ENCODE results near the gene MICAL2. TPM values are rescaled to one million over a fixed set of nuclear protein-coding genes. Genes with fewer than 3 reads are reported as not detected.

MICAL2 gene
- total RNA-seq, 1 donor from 2014 or later = 104 TPM

DNA sequence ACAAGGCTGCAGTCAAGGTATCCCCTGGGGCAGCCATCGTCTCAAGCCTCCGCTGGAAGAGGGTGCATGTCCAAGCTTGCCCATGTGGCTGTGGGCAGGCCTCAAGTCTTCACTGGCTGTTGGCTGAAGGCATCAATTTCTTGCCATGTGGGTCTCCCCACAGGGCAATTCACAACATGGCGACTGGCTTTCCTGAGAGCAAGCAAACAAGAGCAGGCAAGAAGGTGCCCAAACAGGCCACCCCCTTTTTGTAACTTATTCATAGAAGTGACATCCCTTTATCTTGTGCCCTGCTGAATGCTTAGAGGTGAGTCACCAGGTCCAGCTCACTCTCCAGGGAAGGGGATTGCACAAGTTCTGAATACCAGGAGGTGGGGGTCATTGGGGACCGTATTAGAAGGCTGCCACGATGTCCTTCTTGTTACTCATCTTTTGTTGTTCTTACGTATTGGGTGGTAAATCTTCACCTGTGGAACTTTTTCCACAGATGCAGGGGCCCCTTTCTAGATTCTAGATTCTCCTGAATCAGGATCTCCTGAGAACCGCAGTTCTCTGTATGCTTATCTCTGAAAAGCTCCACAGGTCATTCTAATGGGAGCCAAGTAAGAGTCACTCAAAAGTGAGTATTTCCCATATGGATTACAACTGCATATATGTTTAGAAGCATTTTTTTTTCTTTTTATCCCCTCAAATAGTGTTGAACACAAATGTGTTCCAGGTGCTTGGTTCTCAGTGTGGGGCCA, 44.2 kb upstream of the MICAL2 start:
- H3K4me3 ChIP-seq (ENCODE audit: low read depth, low read length) = no peak overlapping the region
- peak; percentile 99 for DNase-seq (ENCODE audit: low read depth)
- TF ChIP-seq, protein P1, sequence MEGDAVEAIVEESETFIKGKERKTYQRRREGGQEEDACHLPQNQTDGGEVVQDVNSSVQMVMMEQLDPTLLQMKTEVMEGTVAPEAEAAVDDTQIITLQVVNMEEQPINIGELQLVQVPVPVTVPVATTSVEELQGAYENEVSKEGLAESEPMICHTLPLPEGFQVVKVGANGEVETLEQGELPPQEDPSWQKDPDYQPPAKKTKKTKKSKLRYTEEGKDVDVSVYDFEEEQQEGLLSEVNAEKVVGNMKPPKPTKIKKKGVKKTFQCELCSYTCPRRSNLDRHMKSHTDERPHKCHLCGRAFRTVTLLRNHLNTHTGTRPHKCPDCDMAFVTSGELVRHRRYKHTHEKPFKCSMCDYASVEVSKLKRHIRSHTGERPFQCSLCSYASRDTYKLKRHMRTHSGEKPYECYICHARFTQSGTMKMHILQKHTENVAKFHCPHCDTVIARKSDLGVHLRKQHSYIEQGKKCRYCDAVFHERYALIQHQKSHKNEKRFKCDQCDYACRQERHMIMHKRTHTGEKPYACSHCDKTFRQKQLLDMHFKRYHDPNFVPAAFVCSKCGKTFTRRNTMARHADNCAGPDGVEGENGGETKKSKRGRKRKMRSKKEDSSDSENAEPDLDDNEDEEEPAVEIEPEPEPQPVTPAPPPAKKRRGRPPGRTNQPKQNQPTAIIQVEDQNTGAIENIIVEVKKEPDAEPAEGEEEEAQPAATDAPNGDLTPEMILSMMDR (conservative IDR thresholded peaks at IDR 0.05; ENCODE audit: low read depth, low read length) = no peak

DNA sequence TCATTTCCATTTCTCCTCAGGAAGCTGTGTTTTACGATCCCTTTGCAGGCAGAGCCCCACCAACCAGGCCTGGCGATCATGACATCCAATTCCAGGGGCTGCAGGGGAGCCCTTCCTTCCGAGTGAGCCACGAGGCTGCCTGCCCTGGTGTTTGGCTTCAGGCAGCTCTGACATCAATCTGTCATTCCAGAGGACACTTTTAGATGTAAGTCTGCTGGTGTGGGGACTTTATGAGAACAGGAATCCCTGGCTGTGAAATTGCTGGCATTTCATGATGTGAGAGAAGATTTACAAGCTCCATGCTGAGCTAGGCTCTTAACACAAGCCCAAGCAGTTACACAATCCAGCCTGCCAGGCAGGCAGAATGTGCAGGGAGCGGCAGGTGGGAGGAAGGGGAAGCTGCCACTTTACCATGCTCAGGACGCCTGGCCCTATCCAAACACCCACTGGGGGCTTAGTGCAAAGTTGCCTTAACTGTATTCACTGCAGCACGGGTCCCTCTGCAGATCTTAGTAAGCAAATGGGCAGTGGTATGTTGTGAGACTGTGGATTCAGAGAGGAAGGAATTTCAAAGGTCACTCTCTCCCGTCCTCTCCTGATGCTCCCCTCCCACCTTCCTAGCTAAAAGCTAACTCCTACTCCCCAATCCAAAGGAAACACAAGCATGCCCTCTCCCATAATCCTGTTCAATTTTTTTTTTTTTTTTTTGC, 43.4 kb upstream of the MICAL2 start:
- TF ChIP-seq, protein P1 (conservative IDR thresholded peaks at IDR 0.05; ENCODE audit: low read depth, low read length) = no peak
- H3K4me3 ChIP-seq (ENCODE audit: low read depth, low read length) = no peak overlapping the region
- DNase-seq (ENCODE audit: low read depth) = no peak

DNA sequence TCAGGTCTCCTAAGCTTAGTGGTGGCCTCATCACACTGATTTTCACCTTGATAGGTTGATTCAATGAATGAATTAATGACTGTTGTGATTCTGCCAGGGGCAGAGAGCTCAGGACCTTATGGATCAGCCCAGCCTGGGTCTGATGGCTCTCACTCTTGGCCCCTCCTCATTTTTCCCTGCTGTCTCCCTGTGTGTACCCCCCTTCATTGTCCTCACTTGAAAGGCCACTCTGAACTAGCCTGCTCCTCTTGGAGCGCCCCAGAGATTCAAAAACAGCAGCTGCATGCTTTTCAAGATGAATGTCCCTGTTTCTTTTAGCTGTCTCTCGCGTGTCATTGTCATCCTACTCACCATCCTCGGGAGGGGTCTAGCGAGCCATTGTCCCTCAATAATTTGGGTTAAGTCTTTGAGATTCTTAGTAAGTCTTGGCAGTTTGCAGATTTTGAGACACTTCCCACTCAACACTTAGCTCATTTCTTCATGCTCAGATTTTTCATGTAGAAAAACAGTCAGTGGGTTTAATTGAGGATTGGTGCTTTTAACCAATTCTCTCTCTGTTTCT, 42.5 kb upstream of the MICAL2 start:
- TF ChIP-seq, protein P1 (conservative IDR thresholded peaks at IDR 0.05; ENCODE audit: low read depth, low read length) = no peak

DNA sequence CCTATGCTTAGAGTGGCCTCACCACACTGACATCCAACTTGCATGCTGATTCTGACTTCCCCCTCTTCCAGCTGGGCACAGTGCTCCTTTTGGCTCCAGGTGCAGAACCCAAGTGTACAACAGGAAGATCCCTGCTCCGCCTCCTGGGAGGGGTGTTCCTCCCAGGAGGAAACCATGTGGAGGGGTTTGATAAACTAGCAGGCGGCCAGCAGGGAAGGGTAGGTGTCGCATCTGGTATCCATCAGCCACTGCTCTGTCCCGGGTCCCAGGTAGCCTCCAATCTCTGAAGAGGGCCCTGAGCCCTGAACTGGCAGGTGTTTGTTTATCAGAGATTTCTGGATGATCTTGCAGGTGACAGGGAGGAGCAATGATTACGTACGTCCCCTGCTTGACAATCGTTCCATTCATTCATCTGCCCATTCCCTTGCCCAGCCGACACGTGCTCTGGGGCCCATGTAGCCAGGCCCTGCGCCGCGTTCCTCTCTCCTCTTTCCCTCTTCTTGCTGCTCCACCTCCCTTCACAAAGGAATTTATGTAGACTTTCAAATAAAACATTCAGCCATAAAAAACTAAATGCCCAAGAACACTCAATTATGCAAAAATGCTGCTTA, 41.2 kb upstream of the MICAL2 start:
- H3K4me3 ChIP-seq (ENCODE audit: low read depth, low read length) = no peak overlapping the region
- TF ChIP-seq, protein P1 (conservative IDR thresholded peaks at IDR 0.05; ENCODE audit: low read depth, low read length) = no peak
- DNase-seq (ENCODE audit: low read depth) = no peak

More for the DNA sequence above, 42.5 kb upstream of the MICAL2 start:
- DNase-seq (ENCODE audit: low read depth) = no peak
- H3K4me3 ChIP-seq (ENCODE audit: low read depth, low read length) = no peak overlapping the region

DNA sequence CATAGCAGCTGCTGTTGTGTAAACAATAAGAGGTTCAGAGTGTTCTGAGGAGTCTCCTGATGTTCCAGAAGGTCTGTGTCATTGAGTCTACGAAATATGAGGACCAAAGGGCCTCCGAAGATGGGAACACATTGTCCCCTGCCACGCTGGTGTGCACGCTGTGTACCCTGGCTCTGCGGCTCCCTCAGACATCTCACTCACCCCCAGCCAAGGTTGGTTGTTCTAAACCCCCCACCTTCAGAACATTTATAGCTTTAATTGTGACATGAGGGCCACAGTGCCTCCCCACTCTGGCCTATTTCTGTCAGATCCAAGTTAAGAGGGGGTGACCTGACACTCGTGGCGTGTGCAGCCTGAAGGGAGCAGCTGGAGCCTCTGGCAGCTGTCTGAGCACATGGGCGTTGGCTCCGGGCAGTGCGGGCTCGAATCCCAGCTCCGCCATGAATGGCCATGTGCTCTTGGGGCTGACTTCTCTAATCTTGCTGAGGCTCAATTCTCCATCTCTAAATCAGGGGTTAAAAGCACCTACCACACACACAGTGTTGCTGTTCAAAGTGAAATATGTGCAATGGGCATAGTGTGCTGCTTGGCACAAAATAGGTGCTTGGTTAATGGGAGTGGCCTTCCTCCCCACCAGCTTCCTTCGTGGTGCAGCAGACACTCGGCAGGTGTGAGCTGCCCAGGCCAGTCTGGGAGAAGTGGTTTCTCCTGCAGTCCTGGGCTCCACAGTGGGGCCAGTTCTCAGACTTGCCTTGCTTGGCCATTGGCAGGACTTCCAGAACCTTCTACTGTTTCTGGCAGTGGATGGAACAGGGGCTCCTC, 39.7 kb upstream of the MICAL2 start:
- H3K4me3 ChIP-seq (ENCODE audit: low read depth, low read length) = no peak overlapping the region
- DNase-seq (ENCODE audit: low read depth) = no peak
- TF ChIP-seq, protein P1 (conservative IDR thresholded peaks at IDR 0.05; ENCODE audit: low read depth, low read length) = no peak

DNA sequence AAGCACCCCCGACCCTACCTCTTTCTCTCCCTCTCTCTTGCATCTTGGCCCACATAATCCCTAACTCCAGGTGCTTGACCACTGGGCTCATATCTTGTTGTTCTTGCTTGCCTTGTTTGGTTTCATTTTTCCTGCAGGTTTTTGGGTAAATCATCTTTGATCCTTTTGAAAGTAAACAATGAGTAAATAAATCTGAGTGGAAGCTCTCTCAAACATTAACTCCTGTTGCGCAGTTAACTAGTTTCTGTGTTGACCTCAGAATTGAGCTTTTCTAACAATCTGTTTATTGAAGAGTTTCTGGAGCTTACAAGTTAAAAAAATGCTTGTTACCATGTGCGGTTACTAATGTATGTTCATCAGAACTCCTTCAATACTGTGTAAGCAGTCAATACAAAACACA, 38.8 kb upstream of the MICAL2 start:
- TF ChIP-seq, protein P1 (conservative IDR thresholded peaks at IDR 0.05; ENCODE audit: low read depth, low read length) = no peak
- no peak overlapping the region for H3K4me3 ChIP-seq (ENCODE audit: low read depth, low read length)
- no peak for DNase-seq (ENCODE audit: low read depth)
